ENCODE measurements around the gene WDR64. TPM values are rescaled to one million over a fixed set of nuclear protein-coding genes. Genes with fewer than 3 reads are reported as not detected.
"Not testable (repeated sequence)": the region's sequence is repeated elsewhere in the genome, so short reads cannot be mapped to it uniquely, and the experiment has no call there.

WDR64 gene
- total RNA-seq, 2 experiments from 2014 or later: 0.21 to 0.31 TPM

DNA sequence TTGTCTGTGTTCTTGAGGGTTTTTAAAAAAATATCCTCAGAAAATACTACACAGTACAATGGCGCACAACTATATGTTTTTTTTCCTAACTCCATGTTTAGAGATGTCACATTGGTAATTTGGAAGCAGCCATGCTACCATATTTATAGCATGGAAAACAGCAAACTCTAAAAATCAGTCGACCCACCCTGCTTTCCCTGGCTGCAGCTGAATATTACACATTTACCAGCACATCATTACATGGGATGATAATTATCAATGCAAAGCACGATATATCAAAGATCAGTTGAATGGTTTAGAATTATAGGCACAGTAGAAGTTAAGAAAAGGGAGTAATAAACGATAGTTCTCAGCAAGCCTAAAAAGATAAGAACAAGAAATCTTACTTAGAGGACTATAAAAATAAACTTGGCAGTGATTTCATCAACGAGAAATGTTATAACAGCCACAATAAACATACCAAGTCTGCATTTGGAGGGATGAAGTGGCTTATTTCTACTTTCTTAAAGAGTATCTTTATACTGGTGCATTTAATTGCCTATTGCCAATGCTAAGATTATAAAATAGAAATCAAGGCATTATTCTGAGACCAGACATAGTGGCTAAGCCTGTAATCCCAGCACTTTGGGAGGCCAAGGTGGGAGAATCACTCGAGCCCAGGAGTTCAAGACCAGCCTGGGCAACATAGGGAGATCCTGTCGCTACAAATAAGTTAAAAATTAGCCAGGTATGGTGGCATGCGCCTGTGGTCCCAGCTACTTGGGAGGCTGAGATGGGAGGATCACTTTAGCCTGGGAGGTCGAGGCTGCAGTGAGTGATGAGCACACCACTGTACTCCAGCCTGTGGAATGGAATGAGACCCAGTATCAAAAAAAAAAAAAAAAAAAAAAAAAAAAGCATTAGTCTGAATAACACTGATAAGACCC lies 43.4 kb downstream of the WDR64 start:
- no peaks in the 10 kb centered on the region for H3K36me3 Mint-ChIP-seq (ENCODE audit: low read depth)
- peaks cover 2% of the 10 kb centered on the region for H3K27me3 Mint-ChIP-seq (ENCODE audit: low read depth)
- H3K4me3 Mint-ChIP-seq: no peak overlapping the region
- ATAC-seq (no peak), DNase-seq (no peak)
- no peaks in the 10 kb centered on the region for H3K9me3 Mint-ChIP-seq (ENCODE audit: insufficient read depth)
- ChIA-PET POLR2A (no interaction called here), CTCF (no interaction called here)
- no peaks in the 10 kb centered on the region for H3K4me1 Mint-ChIP-seq (ENCODE audit: low read depth)
- no peak overlapping the region for H3K27ac Mint-ChIP-seq

DNA sequence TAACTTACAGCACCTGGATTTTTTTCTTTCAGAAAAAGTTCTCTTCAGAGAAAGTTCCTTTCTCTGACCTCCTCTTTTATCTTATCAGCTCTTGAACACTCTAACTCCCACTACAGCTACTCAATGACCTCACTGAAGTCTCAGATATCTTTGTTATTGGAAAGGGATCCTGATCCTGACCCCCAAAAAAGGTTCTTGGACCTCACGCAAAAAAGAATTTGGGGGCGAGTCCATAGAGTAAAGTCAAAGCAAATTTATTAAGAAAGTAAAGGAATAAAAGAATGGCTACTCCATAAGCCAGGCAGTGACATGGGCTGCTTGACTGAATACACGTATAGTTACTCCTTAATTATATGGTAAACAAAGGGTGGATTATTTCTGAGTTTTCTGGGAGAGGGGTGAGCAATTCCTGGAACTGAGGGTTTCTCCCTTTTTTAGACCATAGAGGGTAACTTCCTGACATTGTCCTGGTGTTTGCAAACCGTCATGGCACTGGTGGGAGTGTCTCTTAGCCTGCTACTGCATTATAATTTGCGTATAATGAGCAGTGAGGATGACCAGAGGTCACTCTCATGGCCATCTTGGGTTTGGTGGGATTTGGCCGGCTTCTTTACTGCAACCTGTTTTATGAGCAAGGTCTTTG lies 44.2 kb downstream of the WDR64 start:
- no peaks in the 10 kb centered on the region for H3K36me3 Mint-ChIP-seq (ENCODE audit: low read depth)
- H3K27me3 Mint-ChIP-seq (ENCODE audit: low read depth): peaks cover 2% of the 10 kb centered on the region
- no peak for DNase-seq
- H3K27ac Mint-ChIP-seq: no peak overlapping the region
- H3K9me3 Mint-ChIP-seq (ENCODE audit: insufficient read depth): no peaks in the 10 kb centered on the region
- no peak overlapping the region for H3K4me3 Mint-ChIP-seq
- POLR2A ChIA-PET: no interaction called here
- CTCF ChIA-PET: no interaction called here
- peaks cover 3% of the 10 kb centered on the region for H3K4me1 Mint-ChIP-seq (ENCODE audit: low read depth)
- ATAC-seq: no peak

DNA sequence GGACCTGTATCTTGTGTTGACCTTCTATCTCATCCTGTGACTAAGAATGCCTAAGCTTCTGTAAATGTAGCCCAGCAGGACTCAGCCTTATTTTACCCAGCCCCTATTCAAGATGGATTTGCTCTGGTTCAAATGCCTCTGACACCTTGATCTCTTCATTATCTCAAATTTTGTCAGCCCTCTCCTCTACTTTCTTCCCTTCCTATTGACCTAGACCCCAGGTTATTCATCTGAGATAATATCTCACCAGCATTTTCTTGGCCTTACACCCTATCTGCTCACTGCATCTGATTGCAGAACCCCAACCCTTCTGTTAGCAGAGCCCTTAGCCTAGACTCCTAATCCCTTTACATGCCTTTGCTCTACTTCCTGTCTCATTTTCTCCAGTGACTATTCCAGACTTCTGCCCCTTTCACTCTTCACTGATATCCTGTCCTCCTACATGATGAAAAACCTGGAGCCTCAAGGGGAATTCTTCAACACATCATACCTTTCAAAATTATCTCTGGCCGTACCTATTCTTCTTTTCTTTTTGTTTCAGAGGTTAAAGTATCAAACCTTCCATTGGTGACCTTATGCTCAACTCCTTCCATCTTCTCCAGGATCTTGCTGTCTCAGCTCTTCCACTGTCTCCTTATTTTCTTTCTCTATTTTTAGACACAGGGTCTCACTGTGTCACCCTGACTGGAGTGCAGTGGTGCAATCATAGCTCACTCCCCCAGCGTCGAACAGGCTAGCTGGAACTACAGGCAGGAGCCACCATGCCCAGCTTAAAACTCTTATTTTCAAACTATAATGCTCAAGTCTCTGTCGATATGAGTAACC lies 44.9 kb downstream of the WDR64 start:
- POLR2A ChIA-PET: interaction anchor here (0.6 kb wide), 1 partner anchor 132 kb away, joined by 3 read pairs; no protein-coding TSS in a partner anchor
- H3K4me3 Mint-ChIP-seq: no peak overlapping the region
- H3K27ac Mint-ChIP-seq: no peak overlapping the region

DNA sequence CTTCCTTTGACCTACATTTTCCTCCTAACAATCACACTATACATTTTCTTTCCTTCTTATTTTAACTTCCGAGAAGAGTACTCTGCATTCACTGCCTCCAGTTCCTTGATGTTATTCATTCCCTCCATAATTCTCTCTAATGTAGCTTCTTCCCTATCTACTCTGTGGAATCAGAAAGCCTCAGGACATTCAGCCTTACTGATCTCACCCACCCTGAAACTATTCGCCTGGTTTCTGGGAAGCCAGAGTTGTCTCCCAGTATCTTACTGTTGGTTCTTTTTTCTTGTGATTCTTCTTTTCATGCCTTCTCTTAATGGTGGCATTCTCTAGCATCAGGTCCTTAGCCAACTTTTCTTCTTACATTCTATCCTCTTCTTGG lies 45.5 kb downstream of the WDR64 start:
- no peaks in the 10 kb centered on the region for H3K36me3 Mint-ChIP-seq (ENCODE audit: low read depth)
- CTCF ChIA-PET: no interaction called here
- no peak overlapping the region for H3K4me3 Mint-ChIP-seq
- peaks cover 2% of the 10 kb centered on the region for H3K27me3 Mint-ChIP-seq (ENCODE audit: low read depth)
- POLR2A ChIA-PET: interaction anchor here (0.6 kb wide), 1 partner anchor 131 kb away, joined by 3 read pairs; no protein-coding TSS in a partner anchor
- no peaks in the 10 kb centered on the region for H3K9me3 Mint-ChIP-seq (ENCODE audit: insufficient read depth)
- ATAC-seq (no peak), DNase-seq (no peak)
- peaks cover 12% of the 10 kb centered on the region for H3K4me1 Mint-ChIP-seq (ENCODE audit: low read depth)
- no peak overlapping the region for H3K27ac Mint-ChIP-seq

More for the DNA sequence above, 44.9 kb downstream of the WDR64 start:
- CTCF ChIA-PET: no interaction called here
- no peak for ATAC-seq
- DNase-seq: no peak
- no peaks in the 10 kb centered on the region for H3K9me3 Mint-ChIP-seq (ENCODE audit: insufficient read depth)
- H3K36me3 Mint-ChIP-seq (ENCODE audit: low read depth): no peaks in the 10 kb centered on the region
- peaks cover 2% of the 10 kb centered on the region for H3K27me3 Mint-ChIP-seq (ENCODE audit: low read depth)
- H3K4me1 Mint-ChIP-seq (ENCODE audit: low read depth): peaks cover 10% of the 10 kb centered on the region

DNA sequence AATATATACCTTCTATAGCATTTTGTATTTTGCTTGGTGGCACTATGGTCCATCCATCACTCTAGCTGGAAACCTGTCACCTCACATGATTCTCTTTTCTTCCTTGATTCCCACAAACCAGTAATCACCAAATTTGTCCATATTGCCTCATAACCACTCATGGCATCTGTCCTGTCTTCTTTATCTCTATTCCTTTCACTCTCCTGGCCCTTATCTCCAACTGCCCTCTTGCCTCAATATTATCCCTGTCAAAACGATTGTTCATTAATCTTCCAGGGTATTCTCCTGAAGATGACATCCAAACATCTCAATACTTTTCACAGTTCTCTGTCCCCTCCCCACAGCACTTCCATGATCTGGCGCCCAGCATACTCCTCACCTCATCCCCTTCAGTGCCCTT lies 46.1 kb downstream of the WDR64 start:
- Mint-ChIP-seq H3K4me3 (no peak overlapping the region), H3K27me3 (ENCODE audit: low read depth) (peaks cover 2% of the 10 kb centered on the region), H3K4me1 (ENCODE audit: low read depth) (peaks cover 12% of the 10 kb centered on the region), H3K36me3 (ENCODE audit: low read depth) (peaks cover 2% of the 10 kb centered on the region), H3K9me3 (ENCODE audit: insufficient read depth) (no peaks in the 10 kb centered on the region), H3K27ac (no peak overlapping the region)
- ATAC-seq: no peak
- CTCF ChIA-PET: no interaction called here
- no peak for DNase-seq
- POLR2A ChIA-PET: no interaction called here

- ChIA-PET POLR2A (no interaction called here), CTCF (no interaction called here)
- Mint-ChIP-seq H3K27ac (peak overlapping the region; percentile 47), H3K27me3 (ENCODE audit: low read depth) (no peaks in the 10 kb centered on the region), H3K36me3 (ENCODE audit: low read depth) (peaks cover 8% of the 10 kb centered on the region), H3K9me3 (ENCODE audit: insufficient read depth) (no peaks in the 10 kb centered on the region), H3K4me1 (ENCODE audit: low read depth) (peaks cover 19% of the 10 kb centered on the region), H3K4me3 (no peak overlapping the region)
- no peak for DNase-seq
- no peak for ATAC-seq
Measured at GRCh38 chr1:241701483-241702295, 49.6 kb downstream of the WDR64 start.

GRCh38 chr1:241702442-241703373 lies 50.6 kb downstream of the WDR64 start:
- Mint-ChIP-seq H3K36me3 (ENCODE audit: low read depth) (peaks cover 8% of the 10 kb centered on the region), H3K27ac (no peak overlapping the region), H3K27me3 (ENCODE audit: low read depth) (no peaks in the 10 kb centered on the region), H3K4me1 (ENCODE audit: low read depth) (peaks cover 28% of the 10 kb centered on the region), H3K9me3 (ENCODE audit: insufficient read depth) (no peaks in the 10 kb centered on the region), H3K4me3 (no peak overlapping the region)
- DNase-seq: no peak
- CTCF ChIA-PET: no interaction called here
- no peak for ATAC-seq
- POLR2A ChIA-PET: no interaction called here

DNA sequence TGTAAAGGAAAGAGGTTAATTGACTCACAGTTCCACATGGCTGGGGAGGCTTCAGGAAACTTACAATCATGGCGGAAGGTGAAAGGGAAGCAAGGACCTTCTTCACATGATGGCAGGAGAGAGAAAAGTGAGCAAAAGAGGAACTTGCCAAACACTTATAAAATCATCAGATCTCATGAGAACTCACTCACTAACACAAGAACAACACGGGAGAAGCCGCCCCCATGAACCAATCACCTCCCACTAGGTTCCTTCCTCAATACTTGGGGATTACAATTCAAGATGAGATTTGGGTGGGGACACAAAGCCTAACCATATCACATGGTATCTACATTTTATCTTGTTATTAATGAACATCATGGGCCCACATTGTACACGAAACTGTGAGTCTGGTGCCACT lies 51.7 kb downstream of the WDR64 start:
- H3K27me3 Mint-ChIP-seq (ENCODE audit: low read depth); H3K9me3 Mint-ChIP-seq (ENCODE audit: insufficient read depth); H3K27ac Mint-ChIP-seq; ATAC-seq; DNase-seq; H3K36me3 Mint-ChIP-seq (ENCODE audit: low read depth); POLR2A ChIA-PET; CTCF ChIA-PET; H3K4me3 Mint-ChIP-seq: not testable (repeated sequence)
- peaks cover 30% of the 10 kb centered on the region for H3K4me1 Mint-ChIP-seq (ENCODE audit: low read depth)

DNA sequence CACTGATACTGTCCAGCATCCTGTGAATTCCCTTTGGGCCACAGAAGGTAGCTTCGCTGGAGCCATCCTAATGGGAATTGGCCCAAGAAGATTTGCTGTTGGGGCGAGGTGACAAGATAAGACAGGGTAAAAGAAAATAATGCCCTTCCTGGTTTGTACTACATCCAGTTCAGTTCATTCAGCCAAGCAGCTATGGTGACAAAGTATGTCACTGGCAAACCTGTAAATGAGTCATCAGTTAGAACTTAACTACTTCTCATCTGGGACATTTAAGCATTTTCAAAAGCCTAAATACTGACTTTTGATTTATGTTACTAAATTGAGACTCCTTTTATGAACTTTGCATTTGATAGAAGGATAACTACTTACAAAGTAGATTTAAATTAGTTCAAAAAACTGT lies 54.2 kb downstream of the WDR64 start:
- Mint-ChIP-seq H3K27ac (peak overlapping the region; percentile 44), H3K4me3 (no peak overlapping the region), H3K27me3 (ENCODE audit: low read depth) (no peaks in the 10 kb centered on the region), H3K36me3 (ENCODE audit: low read depth) (peaks cover 8% of the 10 kb centered on the region), H3K4me1 (ENCODE audit: low read depth) (peaks cover 27% of the 10 kb centered on the region), H3K9me3 (ENCODE audit: insufficient read depth) (no peaks in the 10 kb centered on the region)
- ATAC-seq (no peak), DNase-seq (no peak)
- ChIA-PET POLR2A (interaction anchor here (0.5 kb wide), 1 partner anchor 29 kb away, joined by 3 read pairs; no protein-coding TSS in a partner anchor), CTCF (interaction anchor here (0.6 kb wide), 1 partner anchor 102 kb away, joined by 3 read pairs; no protein-coding TSS in a partner anchor)

- Mint-ChIP-seq H3K27me3 (ENCODE audit: low read depth) (no peaks in the 10 kb centered on the region), H3K4me1 (ENCODE audit: low read depth) (peaks cover 20% of the 10 kb centered on the region), H3K27ac (peak overlapping the region; percentile 51), H3K9me3 (ENCODE audit: insufficient read depth) (no peaks in the 10 kb centered on the region), H3K4me3 (no peak overlapping the region), H3K36me3 (ENCODE audit: low read depth) (peaks cover 8% of the 10 kb centered on the region)
- DNase-seq (peak; percentile 46), ATAC-seq (peak; percentile 72)
- CTCF ChIA-PET: no interaction called here
- POLR2A ChIA-PET: no interaction called here
Measured at GRCh38 chr1:241706967-241707366, 54.9 kb downstream of the WDR64 start.

Data from activated CD8-positive, alpha-beta T cell treated with anti-CD3 and anti-CD28 coated beads, Interleukin-2, amount 10 ng/mL, durations not matched to agents 7 days and 5 days (primary cell).